SH-SY5Y (cell line): ENCODE results near the gene MIER2.

Source experiments
- GATA2 ChIP-seq: IDR thresholded peaks from 2 replicates; pipeline ENCODE4 v1.6.1; 2011; ENCODE audit warnings: mild to moderate bottlenecking, low read depth, low read length
- GATA3 ChIP-seq: IDR thresholded peaks from 2 replicates; pipeline ENCODE4 v1.6.1; 2011; ENCODE audit warnings: low read depth, mild to moderate bottlenecking, low read length, moderate library complexity

DNA sequence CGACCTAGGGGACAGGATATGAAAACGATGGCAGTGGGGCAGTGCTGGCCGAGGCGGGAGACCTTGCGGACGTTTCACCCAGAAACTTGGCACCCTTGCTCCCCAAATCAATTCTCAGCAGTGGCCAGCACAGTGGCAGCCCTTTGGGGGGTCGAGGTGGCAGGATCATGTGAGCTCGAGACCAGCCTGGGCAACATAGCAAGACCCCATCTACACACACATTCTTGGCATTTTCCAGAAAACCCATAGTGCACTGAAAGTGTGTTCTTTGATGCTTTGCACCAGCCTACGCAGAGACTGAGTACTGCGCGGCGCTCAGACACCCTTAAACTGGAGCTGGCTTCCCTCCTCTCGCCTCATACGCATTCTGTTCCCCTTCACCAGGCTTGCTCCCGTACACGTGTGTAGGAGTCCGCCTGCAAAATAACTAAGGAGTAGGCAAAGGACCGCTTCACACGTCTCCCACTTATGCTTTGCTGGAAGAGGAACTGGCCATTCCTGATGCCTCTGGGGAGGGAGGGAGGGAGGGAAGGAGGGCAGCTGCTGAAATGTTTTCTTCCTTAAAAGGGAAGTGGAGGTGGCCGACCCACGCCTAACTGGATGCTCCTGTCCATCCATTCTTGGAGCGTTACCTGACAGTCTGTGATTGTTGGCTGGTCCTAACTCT, 23.5 kb upstream of the MIER2 start:
- TF ChIP-seq GATA2: no peak
- TF ChIP-seq GATA3: no peak
